Measurements from ENCODE around the gene GDPD5.
A peak's percentile ranks its signal among the peaks of the same experiment; 100 is the strongest.

The GDPD5 gene

DNA sequence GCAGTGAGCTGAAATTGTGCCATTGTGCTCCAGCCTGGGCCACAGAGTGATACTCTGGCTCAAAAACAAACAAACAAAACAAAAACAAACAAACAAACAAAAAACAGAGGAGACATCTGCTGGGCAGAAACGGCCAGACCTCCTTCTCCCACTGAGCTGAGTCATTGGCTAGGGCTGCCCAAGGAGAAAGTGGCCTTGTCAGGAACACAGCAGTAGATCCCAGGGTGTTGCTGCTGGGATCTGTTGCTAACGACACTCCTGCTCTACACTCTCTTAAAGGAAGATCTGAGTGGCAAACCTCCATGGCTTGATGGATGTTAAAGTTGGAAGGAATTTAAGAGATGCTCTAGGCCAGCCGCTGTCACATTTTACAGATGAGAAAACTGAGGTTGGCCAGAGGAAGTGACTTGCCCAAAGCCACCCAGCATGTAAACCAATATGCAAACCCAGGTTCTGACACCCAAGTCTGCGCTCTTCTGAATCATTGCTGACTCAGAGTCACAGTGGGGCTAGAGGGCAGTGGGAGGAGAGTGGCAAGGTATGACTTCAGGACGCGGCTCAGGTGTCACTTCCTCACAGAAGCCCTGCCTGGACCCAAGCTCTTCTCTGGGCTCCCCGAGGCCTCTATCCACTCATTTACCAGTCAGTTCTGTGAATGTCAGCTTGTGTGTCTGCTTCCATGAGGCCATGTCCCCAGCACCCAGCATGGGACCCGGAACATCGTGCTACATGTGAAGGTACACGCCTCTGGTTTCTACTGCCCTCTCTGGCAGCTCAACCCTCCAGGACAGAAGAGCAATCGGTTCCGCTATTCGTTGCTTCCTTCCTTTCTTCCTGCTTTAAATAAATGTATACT is 11.3 kb upstream of the GDPD5 start:
- Histone ChIP-seq H3K9ac (ENCODE audit: low read length) (no peak overlapping the region), H3K79me2 (ENCODE audit: insufficient read depth, low read length) (no peaks in the 10 kb centered on the region), H3F3A (ENCODE audit: insufficient read depth) (no peaks in the 10 kb centered on the region), H3K4me2 (ENCODE audit: low read depth, low read length, poor library complexity, severe bottlenecking) (peak overlapping the region; percentile 3), H2AFZ (ENCODE audit: low read depth, low read length, severe bottlenecking) (no peak overlapping the region), H3K27ac (ENCODE audit: low read depth, low read length) (no peak overlapping the region), H4K20me1 (ENCODE audit: low read depth, low read length) (no peaks in the 10 kb centered on the region), H3K9me3 (ENCODE audit: insufficient read depth, low read length) (no peaks in the 10 kb centered on the region), H3K9me2 (replicated peaks; ENCODE audit: insufficient read depth, low read length) (no peaks in the 10 kb centered on the region), H3K36me3 (ENCODE audit: low read length) (no peaks in the 10 kb centered on the region), H3K27me3 (ENCODE audit: low read length) (no peaks in the 10 kb centered on the region), H3K4me3 (ENCODE audit: insufficient read depth, low read length, poor library complexity, severe bottlenecking) (no peak overlapping the region)
- TF ChIP-seq, protein P1, sequence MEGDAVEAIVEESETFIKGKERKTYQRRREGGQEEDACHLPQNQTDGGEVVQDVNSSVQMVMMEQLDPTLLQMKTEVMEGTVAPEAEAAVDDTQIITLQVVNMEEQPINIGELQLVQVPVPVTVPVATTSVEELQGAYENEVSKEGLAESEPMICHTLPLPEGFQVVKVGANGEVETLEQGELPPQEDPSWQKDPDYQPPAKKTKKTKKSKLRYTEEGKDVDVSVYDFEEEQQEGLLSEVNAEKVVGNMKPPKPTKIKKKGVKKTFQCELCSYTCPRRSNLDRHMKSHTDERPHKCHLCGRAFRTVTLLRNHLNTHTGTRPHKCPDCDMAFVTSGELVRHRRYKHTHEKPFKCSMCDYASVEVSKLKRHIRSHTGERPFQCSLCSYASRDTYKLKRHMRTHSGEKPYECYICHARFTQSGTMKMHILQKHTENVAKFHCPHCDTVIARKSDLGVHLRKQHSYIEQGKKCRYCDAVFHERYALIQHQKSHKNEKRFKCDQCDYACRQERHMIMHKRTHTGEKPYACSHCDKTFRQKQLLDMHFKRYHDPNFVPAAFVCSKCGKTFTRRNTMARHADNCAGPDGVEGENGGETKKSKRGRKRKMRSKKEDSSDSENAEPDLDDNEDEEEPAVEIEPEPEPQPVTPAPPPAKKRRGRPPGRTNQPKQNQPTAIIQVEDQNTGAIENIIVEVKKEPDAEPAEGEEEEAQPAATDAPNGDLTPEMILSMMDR (IDR thresholded peaks at IDR 0.05; ENCODE audit: insufficient read depth, low read length, poor library complexity, severe bottlenecking), result no peak
- no peak for TF ChIP-seq EZH2phosphoT487 (conservative IDR thresholded peaks at IDR 0.05; ENCODE audit: low read length)

DNA sequence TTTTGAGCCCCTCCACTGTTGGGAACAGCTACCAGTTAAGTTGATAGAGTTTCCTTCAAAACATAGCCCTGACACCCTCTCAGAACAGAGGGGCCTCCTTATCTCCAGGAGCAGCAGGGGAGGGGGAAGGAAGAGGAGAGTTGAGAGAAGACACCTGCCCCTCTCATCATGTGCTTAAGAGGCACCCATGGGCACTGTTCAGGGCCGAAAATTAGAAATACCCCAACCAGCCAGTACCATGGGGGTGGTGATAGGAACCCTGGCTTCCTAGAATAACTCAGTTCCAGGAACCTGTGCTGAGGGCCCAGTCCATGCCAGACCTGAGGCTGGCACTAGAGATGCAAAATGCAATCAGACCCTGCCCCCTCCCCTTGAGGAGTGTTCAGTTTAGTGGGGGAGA is 9.3 kb upstream of the GDPD5 start:
- H3K9ac ChIP-seq (ENCODE audit: low read length), result no peak overlapping the region
- no peak overlapping the region for H3K27ac ChIP-seq (ENCODE audit: low read depth, low read length)
- no peaks in the 10 kb centered on the region for H3K27me3 ChIP-seq (ENCODE audit: low read length)
- H3K36me3 ChIP-seq (ENCODE audit: low read length), result no peaks in the 10 kb centered on the region
- H3K9me2 ChIP-seq (replicated peaks; ENCODE audit: insufficient read depth, low read length), result no peaks in the 10 kb centered on the region
- H2AFZ ChIP-seq (ENCODE audit: low read depth, low read length, severe bottlenecking), result no peak overlapping the region
- H3K4me3 ChIP-seq (ENCODE audit: insufficient read depth, low read length, poor library complexity, severe bottlenecking), result no peak overlapping the region
- no peaks in the 10 kb centered on the region for H3F3A ChIP-seq (ENCODE audit: insufficient read depth)
- no peak overlapping the region for H3K4me2 ChIP-seq (ENCODE audit: low read depth, low read length, poor library complexity, severe bottlenecking)
- H3K9me3 ChIP-seq (ENCODE audit: insufficient read depth, low read length), result no peaks in the 10 kb centered on the region
- H3K79me2 ChIP-seq (ENCODE audit: insufficient read depth, low read length), result no peaks in the 10 kb centered on the region
- no peaks in the 10 kb centered on the region for H4K20me1 ChIP-seq (ENCODE audit: low read depth, low read length)
- TF ChIP-seq, protein P1 (IDR thresholded peaks at IDR 0.05; ENCODE audit: insufficient read depth, low read length, poor library complexity, severe bottlenecking), result no peak
- no peak for TF ChIP-seq EZH2phosphoT487 (conservative IDR thresholded peaks at IDR 0.05; ENCODE audit: low read length)

DNA sequence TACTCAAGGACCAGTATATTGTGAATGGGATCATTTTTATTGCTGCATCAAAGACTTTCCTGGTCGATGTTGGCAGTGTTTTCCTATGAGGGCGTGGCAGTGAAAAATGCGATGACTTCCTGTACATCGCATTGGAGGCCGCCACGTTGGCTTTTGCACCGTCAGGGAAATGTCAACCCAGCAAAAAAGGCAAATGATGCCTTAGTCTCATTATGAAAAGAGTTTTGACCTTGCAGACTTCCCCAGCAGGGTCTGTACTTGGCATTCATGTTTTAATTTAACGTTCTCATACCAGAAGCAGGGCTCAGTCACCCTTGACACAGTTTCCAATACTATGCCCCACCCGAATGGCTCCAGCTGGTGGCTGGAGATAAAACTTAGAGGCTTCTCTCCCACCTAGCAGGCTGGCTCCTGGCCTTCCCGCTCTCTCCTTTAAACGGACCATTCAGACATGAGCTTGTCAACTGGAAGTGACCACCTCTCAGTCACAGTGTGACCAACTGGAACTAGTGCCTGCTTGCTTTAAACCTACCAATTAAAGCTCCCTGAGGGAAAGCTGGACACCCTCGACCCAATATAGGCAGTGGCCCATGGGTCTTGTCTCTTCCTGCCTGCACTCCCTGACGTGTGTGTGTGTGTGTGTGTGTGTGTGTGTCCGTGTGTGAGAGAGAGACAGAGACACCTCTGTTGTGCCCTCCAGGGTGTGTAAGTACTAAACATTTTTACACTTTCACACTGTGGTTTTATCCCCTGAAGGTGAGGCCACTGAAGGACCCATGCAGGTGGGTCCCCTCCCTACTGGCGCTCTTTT is 8.7 kb upstream of the GDPD5 start:
- Histone ChIP-seq H3F3A (ENCODE audit: insufficient read depth) (no peaks in the 10 kb centered on the region), H4K20me1 (ENCODE audit: low read depth, low read length) (no peaks in the 10 kb centered on the region), H3K4me2 (ENCODE audit: low read depth, low read length, poor library complexity, severe bottlenecking) (no peak overlapping the region), H2AFZ (ENCODE audit: low read depth, low read length, severe bottlenecking) (no peak overlapping the region), H3K9me3 (ENCODE audit: insufficient read depth, low read length) (no peaks in the 10 kb centered on the region), H3K27ac (ENCODE audit: low read depth, low read length) (no peak overlapping the region), H3K79me2 (ENCODE audit: insufficient read depth, low read length) (no peaks in the 10 kb centered on the region), H3K4me3 (ENCODE audit: insufficient read depth, low read length, poor library complexity, severe bottlenecking) (no peak overlapping the region), H3K9ac (ENCODE audit: low read length) (no peak overlapping the region), H3K27me3 (ENCODE audit: low read length) (no peaks in the 10 kb centered on the region), H3K36me3 (ENCODE audit: low read length) (no peaks in the 10 kb centered on the region), H3K9me2 (replicated peaks; ENCODE audit: insufficient read depth, low read length) (no peaks in the 10 kb centered on the region)
- TF ChIP-seq EZH2phosphoT487 (conservative IDR thresholded peaks at IDR 0.05; ENCODE audit: low read length), result no peak
- TF ChIP-seq, protein P1 (IDR thresholded peaks at IDR 0.05; ENCODE audit: insufficient read depth, low read length, poor library complexity, severe bottlenecking), result no peak
